Ovary (tissue), 9 donors: Measurements from ENCODE around the gene TFF1. TPM values are rescaled to one million over a fixed set of nuclear protein-coding genes. Genes with fewer than 3 reads are reported as not detected.

Experiments
- DNase-seq, 5 donors: peaks; one replicate each; pipeline ENCODE4 v3.0.0-alpha.2; 2019 to 2020
- H3K27ac ChIP-seq, 2 donors: fragments of 200-600 bp; one replicate each; pipeline versions ENCODE4 v1.5.1 to v1.8.0; 2019 to 2022
- H3K27me3 ChIP-seq: fragments of 200-600 bp; one replicate; pipeline ENCODE4 v1.8.0; 2022
- H3K36me3 ChIP-seq: fragments of 200-600 bp; sonication (generic); one replicate; pipeline ENCODE4 v1.5.1; 2019
- H3K4me1 ChIP-seq: one replicate; pipeline ENCODE4 v1.8.1; 2013; ENCODE audit warnings: mild to moderate bottlenecking, moderate library complexity; ENCODE audit not compliant: insufficient read depth
- H3K4me3 ChIP-seq: fragments of 200-600 bp; sonication (generic); one replicate; pipeline ENCODE4 v1.5.1; 2017
- H3K9me3 ChIP-seq, 2 donors: fragments of 200-600 bp in 1 of 2; sonication (generic) in 1 of 2; one replicate each; pipeline versions ENCODE4 v1.5.1 to v1.8.1; 2013 to 2019; ENCODE audit warnings: mild to moderate bottlenecking in 1 of 2, moderate library complexity in 1 of 2
- EP300 ChIP-seq: sonication (generic); formaldehyde crosslinking; IDR thresholded peaks from one replicate; pipeline ENCODE4 v1.6.1; 2017; ENCODE audit warnings: antibody characterized with exemption
- POLR2A ChIP-seq: fragments of 450-650 bp; IDR thresholded peaks from one replicate; pipeline ENCODE4 v1.6.1; 2017; ENCODE audit warnings: antibody characterized with exemption, mild to moderate bottlenecking, moderate library complexity
- WGBS, 3 donors: extraction: QIAGEN DNeasy Blood & Tissue Kit in 1 of 3; methylation state at CpG; one replicate each; pipeline versions ENCODE4 v1.1.5 to v1.1.7; 2013 to 2017; 5-methylcytosine and 5-hydroxymethylcytosine counted together
- intact Hi-C, 4 donors: fragments of 100-400 bp; cut with DNase I; formaldehyde crosslinking; loops; one replicate each; pipeline versions ENCODE4 v1.11.0 to v1.15.1; 2022 to 2023
- polyA plus RNA-seq, 2 donors: library from polyadenylated mRNA; stranded (reverse); fragments of 200-250 nt in 1 of 2; fragments of 350-450 nt in 1 of 2; fragmentation: Illumina TruSeq in 1 of 2; extraction: RNeasy Lipid Tissue Mini Kit (QIAGEN cat#74804) in 1 of 2; gene quantifications; one replicate each; pipeline ENCODE4 v1.2.3, GENCODE V29; 2013 to 2014
- total RNA-seq, 7 donors: library from RNA; depleted of rRNA in 2 of 7; stranded (reverse); fragments of >200 nt in 2 of 7; fragmentation: NEBNext Ultra II Directional in 3 of 7; extraction: Animal tissue kit (Norgen Biotek cat#: 25700) in 3 of 7; gene quantifications; one replicate each; pipeline versions ENCODE4 v1.1.0 to v1.2.4, GENCODE V29; 2016 to 2023
- TF ChIP-seq, protein P1 (sequence below), 3 donors: fragments of 450-650 bp in 2 of 3; fragments of 200-600 bp in 1 of 3; IDR thresholded peaks; one replicate each; pipeline versions ENCODE4 v1.5.1 to v1.8.0; 2016 to 2022; ENCODE audit warnings: antibody characterized with exemption in 3 of 3, mild to moderate bottlenecking in 1 of 3
- donor health status: DM: no; HTN: no; CAD: no; lungs with moderate emphysema.
- donor health status: DM: no; HTN: no; CAD: no.
- donor health status: Bipolar disorder and iron deficiency.
- donor health status: DM: yes; HTN: yes; CAD: no.
- donor health status: DM: no; HTN: no; CAD: no.
- donor health status: DM: yes; HTN: yes; CAD: no.

The TFF1 gene
- total and polyA plus RNA-seq, 9 donors, result 1.4 TPM; not detected in 8

GRCh38 chr21:42396799-42397745 is 30.7 kb upstream of the TFF1 start:
- no peaks in the 10 kb centered on the region for H3K36me3 ChIP-seq
- intact Hi-C loops, result no loop called here
- TF ChIP-seq POLR2A (no peak), EP300 (no peak)
- TF ChIP-seq, protein P1, sequence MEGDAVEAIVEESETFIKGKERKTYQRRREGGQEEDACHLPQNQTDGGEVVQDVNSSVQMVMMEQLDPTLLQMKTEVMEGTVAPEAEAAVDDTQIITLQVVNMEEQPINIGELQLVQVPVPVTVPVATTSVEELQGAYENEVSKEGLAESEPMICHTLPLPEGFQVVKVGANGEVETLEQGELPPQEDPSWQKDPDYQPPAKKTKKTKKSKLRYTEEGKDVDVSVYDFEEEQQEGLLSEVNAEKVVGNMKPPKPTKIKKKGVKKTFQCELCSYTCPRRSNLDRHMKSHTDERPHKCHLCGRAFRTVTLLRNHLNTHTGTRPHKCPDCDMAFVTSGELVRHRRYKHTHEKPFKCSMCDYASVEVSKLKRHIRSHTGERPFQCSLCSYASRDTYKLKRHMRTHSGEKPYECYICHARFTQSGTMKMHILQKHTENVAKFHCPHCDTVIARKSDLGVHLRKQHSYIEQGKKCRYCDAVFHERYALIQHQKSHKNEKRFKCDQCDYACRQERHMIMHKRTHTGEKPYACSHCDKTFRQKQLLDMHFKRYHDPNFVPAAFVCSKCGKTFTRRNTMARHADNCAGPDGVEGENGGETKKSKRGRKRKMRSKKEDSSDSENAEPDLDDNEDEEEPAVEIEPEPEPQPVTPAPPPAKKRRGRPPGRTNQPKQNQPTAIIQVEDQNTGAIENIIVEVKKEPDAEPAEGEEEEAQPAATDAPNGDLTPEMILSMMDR (IDR thresholded peaks at IDR 0.05), result no peak
- DNase-seq, result no peak
- WGBS, 3 donors, result 79 to 81% (median 80%) methylated on average over 19 of the region's 19 CpGs
- no peak overlapping the region for H3K4me3 ChIP-seq
- no peaks in the 10 kb centered on the region for H3K9me3 ChIP-seq
- no peak overlapping the region for H3K27ac ChIP-seq
- H3K27me3 ChIP-seq, result no peaks in the 10 kb centered on the region
- H3K4me1 ChIP-seq, result no peaks in the 10 kb centered on the region

DNA sequence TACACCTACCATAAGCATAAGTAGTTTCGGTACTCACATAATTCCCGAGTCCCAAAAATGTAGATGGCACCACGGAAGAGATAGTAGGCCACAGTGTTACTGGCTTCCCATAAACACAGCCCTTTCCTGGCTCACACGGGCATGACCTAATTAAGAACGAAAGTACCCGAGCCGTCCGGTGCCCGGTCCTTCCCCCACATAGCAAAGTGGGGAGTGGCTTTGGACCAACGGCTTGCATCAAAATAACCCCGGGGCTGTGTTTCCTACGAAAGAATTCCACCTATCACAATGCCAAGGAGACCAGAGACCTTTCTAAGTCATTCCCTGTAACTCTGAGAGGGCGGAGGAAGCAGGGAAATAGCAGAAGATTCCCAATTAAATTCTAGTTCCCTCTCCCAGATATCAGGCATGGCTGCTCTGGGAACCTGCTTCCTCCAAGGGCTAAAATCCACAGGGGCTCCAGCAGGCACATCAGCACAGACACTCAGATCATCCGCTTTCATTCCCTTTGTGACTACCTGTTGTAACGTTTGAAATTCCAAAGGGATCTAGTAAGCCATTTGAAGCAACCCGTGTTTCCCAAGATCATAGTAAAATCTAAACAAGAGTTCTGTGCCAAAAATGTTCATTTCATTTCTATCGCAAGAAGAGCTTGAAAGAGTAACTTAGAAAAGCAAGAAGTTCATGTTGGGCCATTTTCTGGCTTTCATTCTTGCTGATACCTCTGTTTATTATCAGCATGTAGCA is 29.7 kb upstream of the TFF1 start, which contains the start of gene TMPRSS3:
Gene TMPRSS3 (minus strand): TSS at position 148 of the 747 bp plus-strand sequence. CDS start 635 bp downstream, outside the sequence.
- Histone ChIP-seq H3K4me1 (no peaks in the 10 kb centered on the region), H3K4me3 (no peak within 1 kb of the TSS), H3K9me3 (no peaks in the 10 kb centered on the region), H3K27me3 (no peaks in the 10 kb centered on the region), H3K36me3 (no peaks in the 10 kb centered on the region), H3K27ac (no peak within 1 kb of the TSS)
- intact Hi-C loops, result no loop called here
- DNase-seq, result no peak
- 73 to 80% (median 76%) methylated on average over 17 of the region's 17 CpGs for WGBS, 3 donors
- TF ChIP-seq, protein P1 (IDR thresholded peaks at IDR 0.05), result no peak
- no peak for TF ChIP-seq EP300
- no peak for TF ChIP-seq POLR2A

GRCh38 chr21:42395302-42395701 is 29.0 kb upstream of the TFF1 start:
- no peak for TF ChIP-seq EP300
- TF ChIP-seq POLR2A, result no peak
- WGBS, 3 donors, result 89 to 92% (median 91%) methylated on average over 11 of the region's 11 CpGs
- DNase-seq, result no peak
- Histone ChIP-seq H3K9me3 (no peaks in the 10 kb centered on the region), H3K4me3 (no peak overlapping the region), H3K27me3 (no peaks in the 10 kb centered on the region), H3K27ac (no peak overlapping the region), H3K4me1 (no peaks in the 10 kb centered on the region), H3K36me3 (no peaks in the 10 kb centered on the region)
- intact Hi-C loops, result no loop called here

GRCh38 chr21:42393443-42393950 is 27.2 kb upstream of the TFF1 start:
- no peaks in the 10 kb centered on the region for H3K9me3 ChIP-seq
- TF ChIP-seq EP300, result no peak
- TF ChIP-seq, protein P1 (IDR thresholded peaks at IDR 0.05), result no peak
- TF ChIP-seq POLR2A, result no peak
- no peak overlapping the region for H3K27ac ChIP-seq
- no peaks in the 10 kb centered on the region for H3K36me3 ChIP-seq
- no peak overlapping the region for H3K4me3 ChIP-seq
- intact Hi-C loops, result no loop called here
- H3K27me3 ChIP-seq, result no peaks in the 10 kb centered on the region
- H3K4me1 ChIP-seq, result no peaks in the 10 kb centered on the region
- no peak for DNase-seq
- 76 to 80% (median 78%) methylated on average over 8 of the region's 8 CpGs for WGBS, 3 donors
